SK-N-SH treated with all-trans-retinoic acid at 6 μM for 48 hours (cell line): ENCODE results near the gene SPOCK2.

ENCODE experiments used
- ZFP30 ChIP-seq: fragments of 450-650 bp; formaldehyde crosslinking; IDR thresholded peaks from 2 replicates; pipeline ENCODE4 v1.5.0; 2022; ENCODE audit warnings: mild to moderate bottlenecking, moderate library complexity
- TF ChIP-seq, protein P1 (sequence below): fragments of 250-450 bp; sonication (Bioruptor Pico); IDR thresholded peaks from 2 replicates; pipeline ENCODE4 v1.8.0; 2021; ENCODE audit warnings: low read depth, mild to moderate bottlenecking, moderate library complexity, borderline replicate concordance
- TF ChIP-seq, protein P2 (sequence below): fragments of 250-450 bp; sonication (Bioruptor Pico); IDR thresholded peaks from 2 replicates; pipeline ENCODE4 v1.8.0; 2020; ENCODE audit warnings: mild to moderate bottlenecking, moderate library complexity, borderline replicate concordance

DNA sequence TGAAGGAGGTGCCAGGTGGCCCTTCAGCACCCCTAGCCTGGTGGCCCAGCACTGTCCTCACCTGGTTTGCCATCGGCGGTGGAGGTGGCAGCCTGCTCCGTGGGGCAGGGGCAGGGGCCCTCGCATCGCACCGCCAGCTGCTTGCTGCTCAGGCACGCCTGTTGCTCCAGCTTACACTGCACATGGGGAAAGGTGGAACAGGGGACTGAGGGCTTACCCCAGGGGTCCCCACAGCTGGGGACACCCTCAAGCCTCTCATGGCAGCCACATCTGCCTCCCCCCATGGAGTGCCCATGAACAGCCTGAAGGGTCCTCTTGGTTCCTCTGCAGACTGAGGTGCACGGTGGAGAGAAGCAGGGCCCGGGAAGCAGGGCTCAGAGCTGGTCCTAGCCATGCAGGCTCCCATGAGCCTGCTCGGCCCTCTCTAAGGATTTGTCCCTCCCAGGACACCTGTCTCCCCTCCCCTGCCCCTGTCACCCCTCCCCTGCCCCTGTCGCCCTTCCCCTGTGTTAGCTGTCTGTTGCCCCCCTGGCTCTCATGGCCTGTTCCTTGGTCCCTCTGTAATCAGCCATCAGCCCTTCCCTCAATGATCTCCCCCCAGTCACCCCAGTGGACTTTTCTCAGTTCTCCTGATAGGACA, 20.1 kb downstream of the SPOCK2 start:
- TF ChIP-seq, protein P1, sequence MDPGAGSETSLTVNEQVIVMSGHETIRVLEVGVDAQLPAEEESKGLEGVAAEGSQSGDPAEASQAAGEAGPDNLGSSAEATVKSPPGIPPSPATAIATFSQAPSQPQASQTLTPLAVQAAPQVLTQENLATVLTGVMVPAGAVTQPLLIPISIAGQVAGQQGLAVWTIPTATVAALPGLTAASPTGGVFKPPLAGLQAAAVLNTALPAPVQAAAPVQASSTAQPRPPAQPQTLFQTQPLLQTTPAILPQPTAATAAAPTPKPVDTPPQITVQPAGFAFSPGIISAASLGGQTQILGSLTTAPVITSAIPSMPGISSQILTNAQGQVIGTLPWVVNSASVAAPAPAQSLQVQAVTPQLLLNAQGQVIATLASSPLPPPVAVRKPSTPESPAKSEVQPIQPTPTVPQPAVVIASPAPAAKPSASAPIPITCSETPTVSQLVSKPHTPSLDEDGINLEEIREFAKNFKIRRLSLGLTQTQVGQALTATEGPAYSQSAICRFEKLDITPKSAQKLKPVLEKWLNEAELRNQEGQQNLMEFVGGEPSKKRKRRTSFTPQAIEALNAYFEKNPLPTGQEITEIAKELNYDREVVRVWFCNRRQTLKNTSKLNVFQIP (CRISPR knock-in tag), result no peak
- no peak for TF ChIP-seq ZFP30 (CRISPR knock-in tag)
- TF ChIP-seq, protein P2, sequence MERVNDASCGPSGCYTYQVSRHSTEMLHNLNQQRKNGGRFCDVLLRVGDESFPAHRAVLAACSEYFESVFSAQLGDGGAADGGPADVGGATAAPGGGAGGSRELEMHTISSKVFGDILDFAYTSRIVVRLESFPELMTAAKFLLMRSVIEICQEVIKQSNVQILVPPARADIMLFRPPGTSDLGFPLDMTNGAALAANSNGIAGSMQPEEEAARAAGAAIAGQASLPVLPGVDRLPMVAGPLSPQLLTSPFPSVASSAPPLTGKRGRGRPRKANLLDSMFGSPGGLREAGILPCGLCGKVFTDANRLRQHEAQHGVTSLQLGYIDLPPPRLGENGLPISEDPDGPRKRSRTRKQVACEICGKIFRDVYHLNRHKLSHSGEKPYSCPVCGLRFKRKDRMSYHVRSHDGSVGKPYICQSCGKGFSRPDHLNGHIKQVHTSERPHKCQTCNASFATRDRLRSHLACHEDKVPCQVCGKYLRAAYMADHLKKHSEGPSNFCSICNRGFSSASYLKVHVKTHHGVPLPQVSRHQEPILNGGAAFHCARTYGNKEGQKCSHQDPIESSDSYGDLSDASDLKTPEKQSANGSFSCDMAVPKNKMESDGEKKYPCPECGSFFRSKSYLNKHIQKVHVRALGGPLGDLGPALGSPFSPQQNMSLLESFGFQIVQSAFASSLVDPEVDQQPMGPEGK (CRISPR knock-in tag), result no peak
